Colonic mucosa (tissue), 4 donors: ENCODE measurements around the gene CES2. TPM values are rescaled to one million over a fixed set of nuclear protein-coding genes. Genes with fewer than 3 reads are reported as not detected.
A peak's percentile ranks its signal among the peaks of the same experiment; 100 is the strongest.

Experiments used
- DNase-seq: peaks from one replicate; pipeline ENCODE4 v3.0.0-alpha.2; 2020
- H3K27ac ChIP-seq: fragments of 200-600 bp; one replicate; pipeline ENCODE4 v1.8.0; 2021
- H3K27me3 ChIP-seq: fragments of 200-600 bp; one replicate; pipeline ENCODE4 v1.8.0; 2021
- H3K36me3 ChIP-seq: fragments of 200-600 bp; one replicate; pipeline ENCODE4 v1.8.0; 2021
- H3K4me1 ChIP-seq: fragments of 200-600 bp; one replicate; pipeline ENCODE4 v1.8.0; 2021; ENCODE audit warnings: mild to moderate bottlenecking
- H3K4me3 ChIP-seq: fragments of 200-600 bp; one replicate; pipeline ENCODE4 v1.8.0; 2021
- H3K9ac ChIP-seq, 2 donors: one replicate each; pipeline ENCODE4 v1.7.0; 2013; ENCODE audit warnings: control low read depth in 2 of 2, low read depth in 2 of 2, low read length in 2 of 2
- H3K9me3 ChIP-seq: fragments of 200-600 bp; one replicate; pipeline ENCODE4 v1.8.0; 2021
- CTCF ChIP-seq: fragments of 200-600 bp; IDR thresholded peaks from one replicate; pipeline ENCODE4 v1.8.0; 2022; ENCODE audit warnings: antibody characterized with exemption, mild to moderate bottlenecking
- intact Hi-C: fragments of 100-400 bp; cut with DNase I; formaldehyde crosslinking; loops from one replicate; pipeline ENCODE4 v1.14.1; 2022
- total RNA-seq, 2 donors: library from RNA; stranded (reverse); fragmentation: NEBNext Ultra II Directional in 1 of 2; extraction: Animal tissue kit (Norgen Biotek cat#: 25700) in 1 of 2; gene quantifications; one replicate each; pipeline ENCODE4 v1.2.1, GENCODE V29; 2021
- donor health status: healthy.
- donor health status: DM: no; HTN: no; CAD: no.
- donor health status: DM: no; HTN: no; CAD: no.

CES2 gene
- total RNA-seq, 2 donors from 2014 or later = 407 to 525 TPM

GRCh38 chr16:66899945-66900710, 35.2 kb upstream of the CES2 start:
- Histone ChIP-seq H3K36me3 (no peaks in the 10 kb centered on the region), H3K9ac (peak overlapping the region in 1 of 2 donors; percentile 64), H3K4me3 (no peak overlapping the region), H3K4me1 (peaks cover 22% of the 10 kb centered on the region), H3K27ac (peak overlapping the region; percentile 59), H3K9me3 (no peaks in the 10 kb centered on the region), H3K27me3 (no peaks in the 10 kb centered on the region)
- TF ChIP-seq CTCF = no peak
- peak; percentile 93 for DNase-seq
- intact Hi-C loops = loop anchor here (5.0 kb wide), 1 partner anchor 32 kb away; the partner anchor contains the start of gene CIAO2B

GRCh38 chr16:66900721-66901441, 34.4 kb upstream of the CES2 start:
- intact Hi-C loops = no loop called here
- no peak for TF ChIP-seq CTCF
- Histone ChIP-seq H3K9ac (peak overlapping the region in 1 of 2 donors; percentile 64), H3K27me3 (no peaks in the 10 kb centered on the region), H3K36me3 (no peaks in the 10 kb centered on the region), H3K27ac (peak overlapping the region; percentile 59), H3K4me1 (peaks cover 15% of the 10 kb centered on the region), H3K9me3 (no peaks in the 10 kb centered on the region), H3K4me3 (no peak overlapping the region)
- DNase-seq = peak; percentile 78

DNA sequence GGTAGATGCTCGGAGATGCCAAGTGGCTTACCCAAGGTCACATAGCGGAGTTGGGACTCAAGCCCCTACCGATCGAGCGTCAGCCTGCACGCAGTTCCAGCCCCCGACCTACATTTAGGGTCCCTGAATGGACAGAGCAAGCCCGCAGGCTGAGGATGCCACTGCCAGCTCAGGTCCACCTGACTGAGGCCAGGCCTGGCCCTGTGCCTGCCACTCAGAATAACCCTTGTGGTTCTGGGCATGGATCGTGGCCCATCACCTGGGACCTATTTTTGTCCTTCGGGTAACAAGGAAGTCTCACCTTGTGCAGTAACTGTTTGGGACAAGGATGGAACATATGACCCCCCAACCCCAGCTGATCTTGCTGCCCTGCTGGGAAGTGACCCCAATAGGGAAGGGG, 33.7 kb upstream of the CES2 start:
- H3K4me1 ChIP-seq = peaks cover 12% of the 10 kb centered on the region
- no peak for DNase-seq

GRCh38 chr16:66902648-66903543, 32.4 kb upstream of the CES2 start:
- Histone ChIP-seq H3K27ac (no peak overlapping the region), H3K36me3 (no peaks in the 10 kb centered on the region), H3K9me3 (no peaks in the 10 kb centered on the region), H3K4me3 (no peak overlapping the region), H3K27me3 (no peaks in the 10 kb centered on the region), H3K4me1 (peaks cover 12% of the 10 kb centered on the region), H3K9ac (no peak overlapping the region)
- intact Hi-C loops = no loop called here
- no peak for DNase-seq
- TF ChIP-seq CTCF = no peak

More for the DNA sequence above, 33.7 kb upstream of the CES2 start:
- Histone ChIP-seq H3K9ac (peak overlapping the region in 1 of 2 donors; percentile 64), H3K9me3 (no peaks in the 10 kb centered on the region), H3K36me3 (no peaks in the 10 kb centered on the region), H3K27ac (no peak overlapping the region), H3K27me3 (no peaks in the 10 kb centered on the region), H3K4me3 (no peak overlapping the region)
- intact Hi-C loops = no loop called here
- TF ChIP-seq CTCF = no peak
